MM.1S (cell line): ENCODE data around the gene PDE3B.

Source experiments
- DNase-seq: peaks from one replicate; pipeline ENCODE4 v3.0.0-alpha.2; 2015
- H2AFZ ChIP-seq: fragments of 300-600 bp; sonication (generic); 2 replicates; pipeline ENCODE4 v1.6.0; 2016; ENCODE audit warnings: antibody characterized with exemption, low read length
- H3F3A ChIP-seq: fragments of 300-600 bp; sonication (generic); 2 replicates; pipeline ENCODE4 v1.6.1; 2016; ENCODE audit warnings: mild to moderate bottlenecking, antibody characterized with exemption, low read length, moderate library complexity, mixed read lengths; ENCODE audit not compliant: insufficient read depth
- H3K27ac ChIP-seq: fragments of 300-600 bp; sonication (generic); 2 replicates; pipeline ENCODE4 v1.5.1; 2016; ENCODE audit warnings: mild to moderate bottlenecking, low read length
- H3K27me3 ChIP-seq: fragments of 300-600 bp; sonication (generic); replicated peaks from 2 replicates; pipeline ENCODE4 v1.6.0; 2016; ENCODE audit warnings: low read length; ENCODE audit not compliant: insufficient read depth
- H3K36me3 ChIP-seq: fragments of 300-600 bp; sonication (generic); replicated peaks from 2 replicates; pipeline ENCODE4 v1.6.1; 2016; ENCODE audit warnings: mild to moderate bottlenecking, low read length, mixed read lengths; ENCODE audit not compliant: insufficient read depth
- H3K4me1 ChIP-seq: fragments of 300-600 bp; sonication (generic); 2 replicates; pipeline ENCODE4 v1.6.1; 2016; ENCODE audit warnings: low read length, mixed read lengths
- H3K4me2 ChIP-seq: fragments of 300-600 bp; sonication (generic); 2 replicates; pipeline ENCODE4 v1.6.0; 2016; ENCODE audit warnings: low read depth, low read length
- H3K4me3 ChIP-seq: fragments of 300-600 bp; sonication (generic); 2 replicates; pipeline ENCODE4 v1.5.1; 2016; ENCODE audit warnings: low read length, mixed read lengths
- H3K79me2 ChIP-seq: fragments of 300-600 bp; sonication (generic); 2 replicates; pipeline ENCODE4 v1.6.1; 2016; ENCODE audit warnings: mixed run types, low read length, mixed read lengths
- H3K9ac ChIP-seq: fragments of 300-600 bp; sonication (generic); 2 replicates; pipeline ENCODE4 v1.6.1; 2016; ENCODE audit warnings: low read length, mixed read lengths
- H3K9me2 ChIP-seq: fragments of 300-600 bp; sonication (generic); replicated peaks from 2 replicates; pipeline ENCODE4 v1.6.1; 2016; ENCODE audit warnings: mild to moderate bottlenecking, low read length, mixed read lengths; ENCODE audit not compliant: insufficient read depth
- H3K9me3 ChIP-seq: fragments of 300-600 bp; sonication (generic); replicated peaks from 2 replicates; pipeline ENCODE4 v1.6.1; 2016; ENCODE audit warnings: mild to moderate bottlenecking, low read length, mixed read lengths; ENCODE audit not compliant: insufficient read depth
- H4K20me1 ChIP-seq: fragments of 300-600 bp; sonication (generic); 2 replicates; pipeline ENCODE4 v1.6.1; 2016; ENCODE audit warnings: mild to moderate bottlenecking, low read length, moderate library complexity, mixed read lengths; ENCODE audit not compliant: insufficient read depth
- CTCF ChIP-seq: fragments of 300-600 bp; sonication (generic); IDR thresholded peaks from 2 replicates; pipeline ENCODE4 v1.5.1; 2016; ENCODE audit warnings: antibody characterized with exemption, low read length, mixed read lengths
- EZH2 ChIP-seq: fragments of 300-600 bp; sonication (generic); optimal IDR thresholded peaks from 2 replicates; pipeline ENCODE3; 2017; ENCODE audit warnings: low read depth, mild to moderate bottlenecking, antibody characterized with exemption, low read length, mixed read lengths
- EZH2phosphoT487 ChIP-seq: fragments of 300-600 bp; sonication (generic); IDR thresholded peaks from 2 replicates; pipeline ENCODE4 v1.6.1; 2018; ENCODE audit warnings: antibody characterized with exemption, low read length

PDE3B gene

GRCh38 chr11:14783788-14784187 lies 140.2 kb downstream of the PDE3B start:
- Histone ChIP-seq H3K4me1 (no peaks in the 10 kb centered on the region), H4K20me1 (no peaks in the 10 kb centered on the region), H3K36me3 (no peaks in the 10 kb centered on the region), H3F3A (no peaks in the 10 kb centered on the region), H3K4me2 (no peak overlapping the region), H3K27me3 (no peaks in the 10 kb centered on the region), H3K9ac (no peak overlapping the region), H3K4me3 (no peak overlapping the region), H3K9me2 (no peaks in the 10 kb centered on the region), H3K79me2 (no peaks in the 10 kb centered on the region), H3K9me3 (no peaks in the 10 kb centered on the region), H3K27ac (no peak overlapping the region), H2AFZ (no peak overlapping the region)
- TF ChIP-seq CTCF (no peak), EZH2phosphoT487 (no peak), EZH2 (no peak)
- no peak for DNase-seq

- Histone ChIP-seq H3K9me2 (no peaks in the 10 kb centered on the region), H3F3A (no peaks in the 10 kb centered on the region), H3K4me3 (no peak overlapping the region), H3K9ac (no peak overlapping the region), H3K27me3 (no peaks in the 10 kb centered on the region), H4K20me1 (no peaks in the 10 kb centered on the region), H3K4me2 (no peak overlapping the region), H3K27ac (no peak overlapping the region), H2AFZ (no peak overlapping the region), H3K9me3 (no peaks in the 10 kb centered on the region), H3K4me1 (no peaks in the 10 kb centered on the region), H3K36me3 (no peaks in the 10 kb centered on the region), H3K79me2 (no peaks in the 10 kb centered on the region)
- TF ChIP-seq EZH2, result no peak
- no peak for TF ChIP-seq EZH2phosphoT487
- TF ChIP-seq CTCF, result no peak
- DNase-seq, result no peak
Observed at GRCh38 chr11:14784230-14784629, 140.6 kb downstream of the PDE3B start.

DNA sequence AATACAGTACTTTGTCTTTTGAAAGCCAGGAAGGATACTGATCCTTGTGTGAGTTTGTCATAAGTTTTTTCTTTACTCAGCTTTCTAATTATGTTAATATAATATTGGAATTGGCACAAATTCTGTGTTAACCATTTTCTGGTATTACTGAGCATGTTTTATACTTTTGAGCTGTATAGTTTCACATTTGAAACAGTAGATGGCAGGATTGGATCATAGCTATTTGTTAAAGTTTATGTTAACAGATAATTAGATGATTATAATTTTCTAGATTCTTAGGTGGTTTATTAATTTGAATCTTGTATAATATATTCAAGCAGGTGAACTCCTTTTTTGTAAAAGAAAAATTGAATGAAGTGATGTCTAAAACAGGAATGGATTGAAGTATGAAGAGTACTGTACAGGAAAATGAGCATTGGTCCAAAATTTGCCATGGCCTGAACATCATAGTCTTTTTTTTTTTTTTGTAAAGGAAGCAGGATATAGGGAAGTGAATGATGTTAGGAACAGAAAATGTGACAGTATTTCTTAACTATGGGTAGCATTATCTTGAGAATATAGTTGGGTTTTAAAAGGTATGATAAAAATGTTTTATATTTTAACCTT lies 146.4 kb downstream of the PDE3B start:
- Histone ChIP-seq H4K20me1 (no peaks in the 10 kb centered on the region), H3K79me2 (no peaks in the 10 kb centered on the region), H3K9me3 (no peaks in the 10 kb centered on the region), H3K36me3 (no peaks in the 10 kb centered on the region), H3K9me2 (no peaks in the 10 kb centered on the region), H3K9ac (no peak overlapping the region), H3K4me1 (no peaks in the 10 kb centered on the region), H3K4me3 (no peak overlapping the region), H2AFZ (no peak overlapping the region), H3K4me2 (no peak overlapping the region), H3K27ac (no peak overlapping the region), H3F3A (no peaks in the 10 kb centered on the region), H3K27me3 (no peaks in the 10 kb centered on the region)
- peak; percentile 25 for DNase-seq
- peak; percentile 52 for TF ChIP-seq CTCF
- TF ChIP-seq EZH2, result no peak
